Measurements from ENCODE around the gene LRP5. TPM values are rescaled to one million over a fixed set of nuclear protein-coding genes. Genes with fewer than 3 reads are reported as not detected.
"Not testable (repeated sequence)": the region's sequence is repeated elsewhere in the genome, so short reads cannot be mapped to it uniquely, and the experiment has no call there.

The LRP5 gene
- total and polyA plus RNA-seq, 5 donors = 57.1 to 88.8 (median 71.8) TPM

GRCh38 chr11:68397256-68397655, 84.9 kb downstream of the LRP5 start:
- no peak overlapping the region for H3K27ac ChIP-seq (ENCODE audit: low read length)
- intact Hi-C loops (cut with DNase I) = loop anchor here in 1 of 4 donors (10.0 kb wide), 1 partner anchor 48 kb away; no protein-coding TSS in a partner anchor

GRCh38 chr11:68398995-68399851, 86.8 kb downstream of the LRP5 start:
- ATAC-seq = peak; percentile 80 to 82
- Histone ChIP-seq H3K4me3 (ENCODE audit: low read length) (no peak overlapping the region), H3K9me3 (ENCODE audit: control insufficient read depth, low read length) (no peaks in the 10 kb centered on the region), H3K27me3 (ENCODE audit: control insufficient read depth, insufficient read depth) (no peaks in the 10 kb centered on the region), H3K27ac (ENCODE audit: low read length) (peak overlapping the region; percentile 90), H3K4me1 (ENCODE audit: control insufficient read depth, insufficient read depth, low read length) (peaks cover 14% of the 10 kb centered on the region)
- WGBS = 22% methylated on average over 17 of the region's 17 CpGs
- DNase-seq = peak; percentile 78 to 89 (median 87)
- intact Hi-C loops (cut with DNase I) = loop anchor here in 1 of 4 donors (10.0 kb wide), 1 partner anchor 46 kb away; no protein-coding TSS in a partner anchor

More at GRCh38 chr11:68397256-68397655, 84.9 kb downstream of the LRP5 start:
- Histone ChIP-seq H3K9me3 (ENCODE audit: control insufficient read depth, low read length) (no peaks in the 10 kb centered on the region), H3K4me1 (ENCODE audit: control insufficient read depth, insufficient read depth, low read length) (peaks cover 14% of the 10 kb centered on the region), H3K27me3 (ENCODE audit: control insufficient read depth, insufficient read depth) (no peaks in the 10 kb centered on the region), H3K4me3 (ENCODE audit: low read length) (no peak overlapping the region)
- WGBS = 90% methylated on average over 14 of the region's 14 CpGs
- no peak for ATAC-seq
- DNase-seq = no peak

GRCh38 chr11:68399916-68400315, 87.5 kb downstream of the LRP5 start:
- H3K4me1 ChIP-seq (ENCODE audit: control insufficient read depth, insufficient read depth, low read length) = peaks cover 14% of the 10 kb centered on the region

GRCh38 chr11:68400584-68400983, 88.2 kb downstream of the LRP5 start:
- WGBS = 86% methylated on average over 7 of the region's 7 CpGs
- peaks cover 14% of the 10 kb centered on the region for H3K4me1 ChIP-seq (ENCODE audit: control insufficient read depth, insufficient read depth, low read length)
- H3K9me3 ChIP-seq (ENCODE audit: control insufficient read depth, low read length); DNase-seq; H3K27ac ChIP-seq (ENCODE audit: low read length); ATAC-seq; intact Hi-C loops (cut with DNase I); H3K27me3 ChIP-seq (ENCODE audit: control insufficient read depth, insufficient read depth); H3K4me3 ChIP-seq (ENCODE audit: low read length): not testable (repeated sequence)

More at GRCh38 chr11:68399916-68400315, 87.5 kb downstream of the LRP5 start:
- H3K4me3 ChIP-seq (ENCODE audit: low read length) = no peak overlapping the region
- ATAC-seq = peak; percentile 10 to 26
- intact Hi-C loops (cut with DNase I) = loop anchor here in 1 of 4 donors (10.0 kb wide), 1 partner anchor 45 kb away; no protein-coding TSS in a partner anchor
- H3K27me3 ChIP-seq (ENCODE audit: control insufficient read depth, insufficient read depth) = no peaks in the 10 kb centered on the region
- peak overlapping the region; percentile 90 for H3K27ac ChIP-seq (ENCODE audit: low read length)
- 32% methylated on average over 13 of the region's 13 CpGs for WGBS
- no peaks in the 10 kb centered on the region for H3K9me3 ChIP-seq (ENCODE audit: control insufficient read depth, low read length)
- peak in 2 of 3 donors; percentile 74 for DNase-seq

GRCh38 chr11:68401856-68402255, 89.5 kb downstream of the LRP5 start:
- H3K27ac ChIP-seq (ENCODE audit: low read length) = no peak overlapping the region
- WGBS = 91% methylated on average over 7 of the region's 7 CpGs

GRCh38 chr11:68402355-68403031, 90.1 kb downstream of the LRP5 start:
- 93% methylated on average over 15 of the region's 15 CpGs for WGBS
- Histone ChIP-seq H3K4me1 (ENCODE audit: control insufficient read depth, insufficient read depth, low read length) (peaks cover 14% of the 10 kb centered on the region), H3K27me3 (ENCODE audit: control insufficient read depth, insufficient read depth) (no peaks in the 10 kb centered on the region), H3K4me3 (ENCODE audit: low read length) (no peak overlapping the region), H3K27ac (ENCODE audit: low read length) (no peak overlapping the region), H3K9me3 (ENCODE audit: control insufficient read depth, low read length) (no peaks in the 10 kb centered on the region)
- DNase-seq (peak in 1 of 3 donors; percentile 46), ATAC-seq (no peak)
- intact Hi-C loops (cut with DNase I) = no loop called here

More at GRCh38 chr11:68401856-68402255, 89.5 kb downstream of the LRP5 start:
- Histone ChIP-seq H3K9me3 (ENCODE audit: control insufficient read depth, low read length) (no peaks in the 10 kb centered on the region), H3K4me1 (ENCODE audit: control insufficient read depth, insufficient read depth, low read length) (peaks cover 14% of the 10 kb centered on the region), H3K4me3 (ENCODE audit: low read length) (no peak overlapping the region), H3K27me3 (ENCODE audit: control insufficient read depth, insufficient read depth) (no peaks in the 10 kb centered on the region)
- intact Hi-C loops (cut with DNase I) = no loop called here
- ATAC-seq = no peak
- DNase-seq = no peak

GRCh38 chr11:68403424-68403823, 91.0 kb downstream of the LRP5 start:
- 96% methylated on average over 18 of the region's 18 CpGs for WGBS
- Histone ChIP-seq H3K4me3 (ENCODE audit: low read length) (no peak overlapping the region), H3K27me3 (ENCODE audit: control insufficient read depth, insufficient read depth) (no peaks in the 10 kb centered on the region), H3K4me1 (ENCODE audit: control insufficient read depth, insufficient read depth, low read length) (peaks cover 9% of the 10 kb centered on the region), H3K9me3 (ENCODE audit: control insufficient read depth, low read length) (no peaks in the 10 kb centered on the region), H3K27ac (ENCODE audit: low read length) (no peak overlapping the region)
- ATAC-seq (no peak), DNase-seq (peak in 1 of 3 donors; percentile 50)
- intact Hi-C loops (cut with DNase I) = no loop called here

- ATAC-seq = no peak
- Histone ChIP-seq H3K4me1 (ENCODE audit: control insufficient read depth, insufficient read depth, low read length) (peaks cover 9% of the 10 kb centered on the region), H3K27ac (ENCODE audit: low read length) (no peak overlapping the region), H3K4me3 (ENCODE audit: low read length) (no peak overlapping the region), H3K9me3 (ENCODE audit: control insufficient read depth, low read length) (no peaks in the 10 kb centered on the region), H3K27me3 (ENCODE audit: control insufficient read depth, insufficient read depth) (no peaks in the 10 kb centered on the region)
- 96% methylated on average over 12 of the region's 12 CpGs for WGBS
- intact Hi-C loops (cut with DNase I) = no loop called here
- DNase-seq = peak in 1 of 3 donors; percentile 38
These were observed 91.4 kb downstream of the LRP5 start for GRCh38 chr11:68403831-68404230.

GRCh38 chr11:68406324-68407313, 94.2 kb downstream of the LRP5 start:
- H3K27ac ChIP-seq (ENCODE audit: low read length) = no peak overlapping the region

GRCh38 chr11:68408512-68408911, 96.1 kb downstream of the LRP5 start:
- Histone ChIP-seq H3K4me1 (ENCODE audit: control insufficient read depth, insufficient read depth, low read length) (no peaks in the 10 kb centered on the region), H3K27ac (ENCODE audit: low read length) (no peak overlapping the region)
- 96% methylated on average over 9 of the region's 9 CpGs for WGBS

More at GRCh38 chr11:68406324-68407313, 94.2 kb downstream of the LRP5 start:
- Histone ChIP-seq H3K9me3 (ENCODE audit: control insufficient read depth, low read length) (no peaks in the 10 kb centered on the region), H3K4me1 (ENCODE audit: control insufficient read depth, insufficient read depth, low read length) (no peaks in the 10 kb centered on the region), H3K4me3 (ENCODE audit: low read length) (no peak overlapping the region), H3K27me3 (ENCODE audit: control insufficient read depth, insufficient read depth) (no peaks in the 10 kb centered on the region)
- DNase-seq (no peak), ATAC-seq (peak; percentile 16 to 27)
- 85% methylated on average over 34 of the region's 34 CpGs for WGBS
- intact Hi-C loops (cut with DNase I) = no loop called here

More at GRCh38 chr11:68408512-68408911, 96.1 kb downstream of the LRP5 start:
- Histone ChIP-seq H3K9me3 (ENCODE audit: control insufficient read depth, low read length) (no peaks in the 10 kb centered on the region), H3K27me3 (ENCODE audit: control insufficient read depth, insufficient read depth) (no peaks in the 10 kb centered on the region), H3K4me3 (ENCODE audit: low read length) (no peak overlapping the region)
- DNase-seq (no peak), ATAC-seq (no peak)
- intact Hi-C loops (cut with DNase I) = no loop called here
